Kidney (tissue), 14 donors: ENCODE results near the gene ECE2. TPM values are rescaled to one million over a fixed set of nuclear protein-coding genes. Genes with fewer than 3 reads are reported as not detected.

Source experiments
- DNase-seq, 5 donors: peaks; one replicate each; pipeline ENCODE4 v3.0.0-alpha.2; 2013 to 2020
- FAIRE-seq: peaks from 2 replicates; lab custom pipeline; 2012; peaks lifted over from hg19 to GRCh38; lab: Jason Lieb, UNC
- H3K27ac ChIP-seq, 2 donors: one replicate each; pipeline ENCODE4 v1.7.0; 2013; ENCODE audit warnings: low read depth in 2 of 2, low read length in 2 of 2, inconsistent platforms in 1 of 2
- H3K27me3 ChIP-seq: one replicate; pipeline ENCODE4 v1.7.1; 2013; ENCODE audit warnings: low read length, inconsistent platforms; ENCODE audit not compliant: control insufficient read depth, insufficient read depth
- H3K36me3 ChIP-seq, 3 donors: one replicate each; pipeline versions ENCODE4 v1.7.0 to v1.7.1; 2013; ENCODE audit warnings: low read length in 3 of 3, control low read depth in 1 of 3, inconsistent platforms in 1 of 3; ENCODE audit not compliant: insufficient read depth in 3 of 3, control insufficient read depth in 2 of 3
- H3K4me1 ChIP-seq, 3 donors: one replicate each; pipeline versions ENCODE4 v1.7.0 to v1.7.1; 2013; ENCODE audit warnings: low read length in 3 of 3, inconsistent platforms in 1 of 3, low read depth in 1 of 3; ENCODE audit not compliant: control insufficient read depth in 2 of 3, insufficient read depth in 2 of 3
- H3K4me3 ChIP-seq, 3 donors: one replicate each; pipeline versions ENCODE4 v1.7.0 to v1.8.1; 2013; ENCODE audit warnings: low read length in 3 of 3, control low read depth in 1 of 3, inconsistent platforms in 1 of 3
- H3K9ac ChIP-seq, 3 donors: one replicate each; pipeline versions ENCODE4 v1.7.0 to v1.7.1; 2013; ENCODE audit warnings: low read length in 3 of 3, control low read depth in 1 of 3, inconsistent platforms in 1 of 3
- H3K9me3 ChIP-seq, 3 donors: one replicate each; pipeline versions ENCODE4 v1.7.0 to v1.7.1; 2013; ENCODE audit warnings: low read length in 3 of 3, control low read depth in 1 of 3, inconsistent platforms in 1 of 3; ENCODE audit not compliant: control insufficient read depth in 2 of 3, insufficient read depth in 1 of 3
- intact Hi-C: fragments of 100-400 bp; cut with DNase I; formaldehyde crosslinking; loops from one replicate; pipeline ENCODE4 v1.11.1; 2022
- polyA plus RNA-seq: library from polyadenylated mRNA; stranded (reverse); fragments of 350-450 nt; fragmentation: Illumina TruSeq; extraction: RNeasy Lipid Tissue Mini Kit (QIAGEN cat#74804); gene quantifications from one replicate; pipeline ENCODE4 v1.2.3, GENCODE V29; 2014; ENCODE audit warnings: low read depth, low replicate concordance; ENCODE audit not compliant: insufficient read depth
- total RNA-seq: library from RNA; stranded (reverse); fragmentation: NEBNext Ultra II Directional; extraction: Animal tissue kit (Norgen Biotek cat#: 25700); gene quantifications from one replicate; pipeline ENCODE4 v1.2.1, GENCODE V29; 2021
- TF ChIP-seq, protein P1 (sequence below): IDR thresholded peaks from 3 replicates; pipeline ENCODE4 v1.5.1; 2012; ENCODE audit warnings: mild to moderate bottlenecking, moderate library complexity, borderline replicate concordance; ENCODE audit not compliant: insufficient read depth; ENCODE audit errors: extremely low read depth
- donor health status: control.
- donor health status: control.
- donor health status: control.
- donor health status: control.
- donor health status: control.
- donor health status: DM: yes; HTN: yes; CAD: no.
- donor health status: Normal renal cell carcinoma (clear cell type).

Gene ECE2
- total and polyA plus RNA-seq, 2 donors from 2014 or later = not detected

DNA sequence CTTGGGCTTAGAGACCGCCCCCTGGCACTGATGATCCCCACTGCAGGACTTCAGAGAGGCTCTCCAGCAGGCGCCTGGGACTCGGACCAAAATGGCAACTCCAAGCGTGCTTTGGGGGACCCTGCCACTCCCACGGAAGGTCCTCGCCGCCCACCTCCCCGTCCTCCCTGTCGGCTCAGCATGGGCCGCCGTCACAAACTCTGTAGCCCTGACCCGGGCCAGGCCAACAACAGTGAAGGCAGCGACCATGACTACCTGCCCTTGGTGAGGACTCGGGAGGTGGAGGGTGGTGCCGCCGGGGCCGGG lies 34.7 kb upstream of the ECE2 start:
- DNase-seq (peak in 1 of 5 donors; percentile 51), FAIRE-seq (no peak)
- no peaks in the 10 kb centered on the region for H3K9me3 ChIP-seq
- H3K27me3 ChIP-seq = no peaks in the 10 kb centered on the region
- peaks cover 0 to 3% (median 0%) of the 10 kb centered on the region in 3 donors for H3K4me1 ChIP-seq
- no peak overlapping the region for H3K27ac ChIP-seq
- intact Hi-C loops = no loop called here
- TF ChIP-seq, protein P1, sequence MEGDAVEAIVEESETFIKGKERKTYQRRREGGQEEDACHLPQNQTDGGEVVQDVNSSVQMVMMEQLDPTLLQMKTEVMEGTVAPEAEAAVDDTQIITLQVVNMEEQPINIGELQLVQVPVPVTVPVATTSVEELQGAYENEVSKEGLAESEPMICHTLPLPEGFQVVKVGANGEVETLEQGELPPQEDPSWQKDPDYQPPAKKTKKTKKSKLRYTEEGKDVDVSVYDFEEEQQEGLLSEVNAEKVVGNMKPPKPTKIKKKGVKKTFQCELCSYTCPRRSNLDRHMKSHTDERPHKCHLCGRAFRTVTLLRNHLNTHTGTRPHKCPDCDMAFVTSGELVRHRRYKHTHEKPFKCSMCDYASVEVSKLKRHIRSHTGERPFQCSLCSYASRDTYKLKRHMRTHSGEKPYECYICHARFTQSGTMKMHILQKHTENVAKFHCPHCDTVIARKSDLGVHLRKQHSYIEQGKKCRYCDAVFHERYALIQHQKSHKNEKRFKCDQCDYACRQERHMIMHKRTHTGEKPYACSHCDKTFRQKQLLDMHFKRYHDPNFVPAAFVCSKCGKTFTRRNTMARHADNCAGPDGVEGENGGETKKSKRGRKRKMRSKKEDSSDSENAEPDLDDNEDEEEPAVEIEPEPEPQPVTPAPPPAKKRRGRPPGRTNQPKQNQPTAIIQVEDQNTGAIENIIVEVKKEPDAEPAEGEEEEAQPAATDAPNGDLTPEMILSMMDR = no peak
- no peak overlapping the region for H3K4me3 ChIP-seq
- peaks cover 0 to 25% (median 15%) of the 10 kb centered on the region in 3 donors for H3K36me3 ChIP-seq
- no peak overlapping the region for H3K9ac ChIP-seq

- Histone ChIP-seq H3K36me3 (peaks cover 0 to 25% (median 15%) of the 10 kb centered on the region in 3 donors), H3K27me3 (no peaks in the 10 kb centered on the region), H3K9ac (no peak overlapping the region), H3K9me3 (no peaks in the 10 kb centered on the region), H3K4me1 (peaks cover 0 to 3% (median 0%) of the 10 kb centered on the region in 3 donors), H3K4me3 (no peak overlapping the region), H3K27ac (no peak overlapping the region)
- FAIRE-seq = no peak
- intact Hi-C loops = no loop called here
- TF ChIP-seq, protein P1 = peak; percentile 39
- DNase-seq = peak in 4 of 5 donors; percentile 38 to 83 (median 56)
Observed at GRCh38 chr3:184241447-184242296, 34.1 kb upstream of the ECE2 start.

- Histone ChIP-seq H3K9ac (no peak overlapping the region), H3K27me3 (no peaks in the 10 kb centered on the region), H3K27ac (no peak overlapping the region), H3K4me1 (peaks cover 0 to 3% (median 0%) of the 10 kb centered on the region in 3 donors), H3K36me3 (peaks cover 0 to 25% (median 15%) of the 10 kb centered on the region in 3 donors), H3K4me3 (no peak overlapping the region), H3K9me3 (no peaks in the 10 kb centered on the region)
- FAIRE-seq (no peak), DNase-seq (peak in 1 of 5 donors; percentile 47)
- intact Hi-C loops = no loop called here
- TF ChIP-seq, protein P1 = no peak
Observed at GRCh38 chr3:184242297-184242685, 33.5 kb upstream of the ECE2 start.
